OCI-LY7 (cell line): ENCODE measurements around the gene NXN. TPM values are rescaled to one million over a fixed set of nuclear protein-coding genes. Genes with fewer than 3 reads are reported as not detected.

Experiments used
- BruUV-seq: library from RNA; stranded (reverse); fragments of 400-500 nt; replicated peaks from 2 replicates; lab custom pipeline; 2021; lab: Mats Ljungman, UMichigan
- CTCF ChIA-PET: fragments of 300-600 bp; sonication (Branson Sonifier 250); formaldehyde crosslinking; loops from one replicate; lab custom pipeline; 2022; ENCODE audit warnings: antibody characterized with exemption; ENCODE audit not compliant: unreplicated experiment; lab: Charles Lee
- POLR2A ChIA-PET: fragments of 300-600 bp; sonication (Branson Sonifier 250); formaldehyde crosslinking; loops from one replicate; lab custom pipeline; 2022; ENCODE audit warnings: antibody characterized with exemption; lab: Charles Lee
- DNase-seq: peaks from one replicate; pipeline ENCODE4 v3.0.0-alpha.2; 2015; ENCODE audit warnings: low spot score
- H2AFZ ChIP-seq: fragments of 200-600 bp; sonication (generic), shearing (Covaris generic); 2 replicates; pipeline ENCODE4 v1.6.1; 2014; ENCODE audit warnings: mild to moderate bottlenecking, antibody characterized with exemption, low read length, moderate library complexity
- H3K27ac ChIP-seq: fragments of 200-600 bp; sonication (generic); 2 replicates; pipeline ENCODE4 v1.5.1; 2014; ENCODE audit warnings: mixed run types, low read depth, mild to moderate bottlenecking, moderate library complexity, low read length, inconsistent platforms; ENCODE audit not compliant: poor library complexity, severe bottlenecking
- H3K36me3 ChIP-seq: fragments of 200-600 bp; sonication (generic); 2 replicates; pipeline ENCODE4 v1.6.1; 2014; ENCODE audit warnings: mild to moderate bottlenecking, antibody characterized with exemption, low read length, moderate library complexity, mixed read lengths; ENCODE audit not compliant: insufficient read depth
- H3K4me1 ChIP-seq: fragments of 200-600 bp; sonication (generic); 2 replicates; pipeline ENCODE4 v1.5.1; 2014; ENCODE audit warnings: mild to moderate bottlenecking, low read length; ENCODE audit not compliant: insufficient read depth, poor library complexity, severe bottlenecking
- H3K4me2 ChIP-seq: fragments of 200-600 bp; sonication (generic); 2 replicates; pipeline ENCODE4 v1.6.1; 2014; ENCODE audit warnings: mild to moderate bottlenecking, low read length
- H3K4me3 ChIP-seq: fragments of 200-600 bp; sonication (generic); 2 replicates; pipeline ENCODE4 v1.5.1; 2014; ENCODE audit warnings: mild to moderate bottlenecking, low read depth, low read length; ENCODE audit not compliant: poor library complexity, severe bottlenecking
- H3K79me2 ChIP-seq: fragments of 200-600 bp; sonication (generic); 2 replicates; pipeline ENCODE4 v1.6.1; 2016; ENCODE audit warnings: low read depth, mild to moderate bottlenecking, low read length, moderate library complexity, mixed read lengths; ENCODE audit not compliant: insufficient read depth
- H3K9me2 ChIP-seq: fragments of 200-600 bp; sonication (generic); 2 replicates; pipeline ENCODE4 v1.6.1; 2016; ENCODE audit warnings: mild to moderate bottlenecking, low read length, mixed read lengths; ENCODE audit not compliant: insufficient read depth
- H3K9me3 ChIP-seq: fragments of 200-600 bp; sonication (generic); 2 replicates; pipeline ENCODE4 v1.6.1; 2014; ENCODE audit warnings: mild to moderate bottlenecking, mixed run types, low read length, mixed read lengths
- H4K20me1 ChIP-seq: fragments of 200-600 bp; sonication (generic); 2 replicates; pipeline ENCODE4 v1.6.1; 2014; ENCODE audit warnings: mild to moderate bottlenecking, antibody characterized with exemption, low read length, moderate library complexity, mixed read lengths; ENCODE audit not compliant: insufficient read depth
- CTCF ChIP-seq: fragments of 200-600 bp; sonication (generic); conservative IDR thresholded peaks from 2 replicates; pipeline ENCODE4 v1.5.1; 2014; ENCODE audit warnings: mild to moderate bottlenecking, antibody characterized with exemption, low read length, moderate library complexity, mixed read lengths
- EZH2phosphoT487 ChIP-seq: fragments of 200-600 bp; sonication (generic); IDR thresholded peaks from 2 replicates; pipeline ENCODE4 v1.6.1; 2018; ENCODE audit warnings: low read depth, borderline replicate concordance, mild to moderate bottlenecking, mixed run types, antibody characterized with exemption, low read length, moderate library complexity, mixed read lengths
- intact Hi-C: fragments of 100-400 bp; cut with micrococcal nuclease; formaldehyde crosslinking; loops from one replicate; pipeline ENCODE4 v1.10.0; 2022; ENCODE audit not compliant: unreplicated experiment
- total RNA-seq, 2 experiments: library from RNA; depleted of rRNA in 1 of 2; stranded (reverse); fragments of >200 nt in 1 of 2; shearing (Covaris generic) in 1 of 2; gene quantifications; 2 replicates each; pipeline ENCODE4 v1.2.3, GENCODE V29; 2014 to 2022

NXN gene
- total RNA-seq, 2 experiments from 2014 or later: 1.3 to 2.8 TPM

- ChIA-PET POLR2A (no interaction called here), CTCF (no interaction called here)
- Histone ChIP-seq H3K4me1 (no peaks in the 10 kb centered on the region), H3K4me3 (no peak overlapping the region), H3K36me3 (peaks cover 89% of the 10 kb centered on the region), H3K4me2 (no peak overlapping the region), H4K20me1 (no peaks in the 10 kb centered on the region), H3K27ac (no peak overlapping the region), H3K9me3 (no peaks in the 10 kb centered on the region), H2AFZ (no peak overlapping the region), H3K9me2 (no peaks in the 10 kb centered on the region), H3K79me2 (no peaks in the 10 kb centered on the region)
- TF ChIP-seq CTCF: no peak
- TF ChIP-seq EZH2phosphoT487: no peak
- no peak for DNase-seq
- intact Hi-C loops: no loop called here
- no TSS peak for BruUV-seq
Measured at GRCh38 chr17:1005361-1005946, 25.9 kb upstream of the NXN start.

- Histone ChIP-seq H2AFZ (no peak overlapping the region), H3K9me3 (no peaks in the 10 kb centered on the region), H3K79me2 (no peaks in the 10 kb centered on the region), H4K20me1 (no peaks in the 10 kb centered on the region), H3K27ac (no peak overlapping the region), H3K36me3 (peaks cover 90% of the 10 kb centered on the region), H3K9me2 (no peaks in the 10 kb centered on the region), H3K4me3 (no peak overlapping the region), H3K4me1 (no peaks in the 10 kb centered on the region), H3K4me2 (no peak overlapping the region)
- no peak for DNase-seq
- TF ChIP-seq EZH2phosphoT487: no peak
- no peak for TF ChIP-seq CTCF
- ChIA-PET POLR2A (no interaction called here), CTCF (no interaction called here)
- intact Hi-C loops: no loop called here
- BruUV-seq: no TSS peak
Measured at GRCh38 chr17:1004769-1005295, 25.3 kb upstream of the NXN start.

- Histone ChIP-seq H3K4me1 (no peaks in the 10 kb centered on the region), H3K9me3 (no peaks in the 10 kb centered on the region), H3K27ac (no peak overlapping the region), H4K20me1 (no peaks in the 10 kb centered on the region), H3K79me2 (no peaks in the 10 kb centered on the region), H2AFZ (no peak overlapping the region), H3K9me2 (no peaks in the 10 kb centered on the region), H3K36me3 (peaks cover 90% of the 10 kb centered on the region), H3K4me3 (no peak overlapping the region), H3K4me2 (no peak overlapping the region)
- POLR2A ChIA-PET: no interaction called here
- intact Hi-C loops: no loop called here
- BruUV-seq: no TSS peak
- DNase-seq: no peak
- TF ChIP-seq EZH2phosphoT487 (no peak), CTCF (no peak)
- CTCF ChIA-PET: no interaction called here
Measured at GRCh38 chr17:1003972-1004768, 24.6 kb upstream of the NXN start.
